IMR-90 (cell line): Measurements from ENCODE around the gene TMEM154. TPM values are rescaled to one million over a fixed set of nuclear protein-coding genes. Genes with fewer than 3 reads are reported as not detected.

ENCODE experiments used
- ATAC-seq: fragments of 200-7000 bp; cut with Tn5 transposase; 2 replicates; pipeline ENCODE4 v1.9.1; 2020; ENCODE audit warnings: low read depth, mild to moderate bottlenecking, moderate library complexity
- BruUV-seq: library from RNA; stranded (reverse); fragments of 400-500 nt; replicated peaks from 2 replicates; lab custom pipeline; 2021; lab: Mats Ljungman, UMichigan
- CTCF ChIA-PET: fragments of 300-600 bp; formaldehyde crosslinking; extraction: SDS; loops from one replicate; lab custom pipeline; 2021; ENCODE audit warnings: antibody characterized with exemption; lab: Yijun Ruan, JAX
- POLR2A ChIA-PET: fragments of 300-600 bp; sonication (Branson Sonifier 250); formaldehyde crosslinking; loops from one replicate; lab custom pipeline; 2022; ENCODE audit warnings: antibody characterized with exemption; ENCODE audit not compliant: unreplicated experiment; lab: Charles Lee
- DNase-seq: peaks from one replicate; pipeline ENCODE4 v3.0.0; 2013
- H2AFZ ChIP-seq: replicated peaks from 2 replicates; pipeline ENCODE3; 2013; ENCODE audit warnings: low read length, mild to moderate bottlenecking; ENCODE audit not compliant: poor library complexity
- H2AK5ac ChIP-seq: 2 replicates; pipeline ENCODE4 v1.6.1; 2013; ENCODE audit warnings: low read depth, low read length, inconsistent platforms
- H2AK9ac ChIP-seq: replicated peaks from 2 replicates; pipeline ENCODE3; 2013; ENCODE audit warnings: mild to moderate bottlenecking, low read depth, low read length, moderate library complexity; ENCODE audit not compliant: poor library complexity
- H2BK120ac ChIP-seq: 2 replicates; pipeline ENCODE4 v1.6.1; 2013; ENCODE audit warnings: low read depth, low read length, inconsistent platforms
- H2BK15ac ChIP-seq: 3 replicates; pipeline ENCODE4 v1.6.1; 2013; ENCODE audit warnings: low read depth, low read length, inconsistent platforms
- H2BK20ac ChIP-seq: 2 replicates; pipeline ENCODE4 v1.6.1; 2013; ENCODE audit warnings: low read depth, mild to moderate bottlenecking, inconsistent platforms, low read length, moderate library complexity
- H2BK5ac ChIP-seq: 2 replicates; pipeline ENCODE4 v1.6.1; 2013; ENCODE audit warnings: mild to moderate bottlenecking, low read depth, low read length, inconsistent platforms; ENCODE audit not compliant: poor library complexity, severe bottlenecking
- H3K14ac ChIP-seq: replicated peaks from 2 replicates; pipeline ENCODE4 v1.6.1; 2013; ENCODE audit warnings: low read depth, low read length, inconsistent platforms
- H3K18ac ChIP-seq: 2 replicates; pipeline ENCODE4 v1.6.1; 2013; ENCODE audit warnings: low read depth, low read length, control low read depth
- H3K23ac ChIP-seq: 2 replicates; pipeline ENCODE4 v1.6.1; 2013; ENCODE audit warnings: low read depth, low read length, inconsistent platforms
- H3K27ac ChIP-seq: 2 replicates; pipeline ENCODE4 v1.5.1; 2013; ENCODE audit warnings: mild to moderate bottlenecking, control low read depth, low read length; ENCODE audit not compliant: insufficient read depth
- H3K27me3 ChIP-seq: 2 replicates; pipeline ENCODE4 v1.6.1; 2013; ENCODE audit warnings: low read length; ENCODE audit not compliant: control insufficient read depth, insufficient read depth
- H3K36me3 ChIP-seq: 2 replicates; pipeline ENCODE4 v1.6.1; 2013; ENCODE audit warnings: low read length, mixed read lengths; ENCODE audit not compliant: control insufficient read depth, insufficient read depth
- H3K4ac ChIP-seq: 2 replicates; pipeline ENCODE4 v1.6.1; 2013; ENCODE audit warnings: low read depth, low read length, inconsistent platforms
- H3K4me1 ChIP-seq: 2 replicates; pipeline ENCODE4 v1.6.1; 2013; ENCODE audit warnings: low read length, mixed read lengths; ENCODE audit not compliant: control insufficient read depth, insufficient read depth
- H3K4me2 ChIP-seq: 2 replicates; pipeline ENCODE4 v1.6.1; 2013; ENCODE audit warnings: low read depth, mild to moderate bottlenecking, control low read depth, low read length, moderate library complexity
- H3K4me3 ChIP-seq: 2 replicates; pipeline ENCODE4 v1.5.1; 2013; ENCODE audit warnings: low read depth, mild to moderate bottlenecking, control low read depth, low read length, moderate library complexity; ENCODE audit not compliant: insufficient read depth
- H3K56ac ChIP-seq: 2 replicates; pipeline ENCODE4 v1.6.1; 2013; ENCODE audit warnings: low read length, inconsistent platforms; ENCODE audit not compliant: insufficient read depth; ENCODE audit errors: extremely low read depth
- H3K79me1 ChIP-seq, 2 experiments: 2 replicates each; pipeline ENCODE4 v1.6.1; 2013; ENCODE audit warnings: low read length in 2 of 2, inconsistent platforms in 1 of 2, low read depth in 1 of 2
- H3K9ac ChIP-seq: 2 replicates; pipeline ENCODE4 v1.6.1; 2013; ENCODE audit warnings: low read depth, low read length, control low read depth
- H3K9me1 ChIP-seq: 2 replicates; pipeline ENCODE4 v1.6.1; 2013; ENCODE audit warnings: low read length, inconsistent platforms; ENCODE audit not compliant: insufficient read depth
- H3K9me3 ChIP-seq: 2 replicates; pipeline ENCODE4 v1.6.1; 2013; ENCODE audit warnings: low read length; ENCODE audit not compliant: control insufficient read depth, insufficient read depth
- H4K20me1 ChIP-seq: 2 replicates; pipeline ENCODE4 v1.6.1; 2013; ENCODE audit warnings: low read length, inconsistent platforms; ENCODE audit not compliant: insufficient read depth
- H4K5ac ChIP-seq: 2 replicates; pipeline ENCODE4 v1.6.1; 2013; ENCODE audit warnings: mild to moderate bottlenecking, low read depth, low read length, control low read depth
- H4K8ac ChIP-seq, 2 experiments: 2 replicates each; pipeline ENCODE4 v1.6.1; 2013; ENCODE audit warnings: low read depth in 2 of 2, low read length in 2 of 2, control low read depth in 1 of 2, inconsistent platforms in 1 of 2
- H4K91ac ChIP-seq: 2 replicates; pipeline ENCODE4 v1.6.1; 2013; ENCODE audit warnings: low read depth, low read length, inconsistent platforms; ENCODE audit not compliant: insufficient read depth
- CHD1 ChIP-seq: IDR thresholded peaks from 2 replicates; pipeline ENCODE4 v1.6.1; 2012; ENCODE audit warnings: low read depth, low read length, improper control_type of control experiment
- MAFK ChIP-seq: IDR thresholded peaks from 2 replicates; pipeline ENCODE4 v1.6.1; 2012; ENCODE audit warnings: low read depth, low read length, improper control_type of control experiment
- MAZ ChIP-seq: IDR thresholded peaks from 2 replicates; pipeline ENCODE4 v1.6.1; 2012; ENCODE audit warnings: low read depth, mild to moderate bottlenecking, low read length, improper control_type of control experiment, moderate library complexity, borderline replicate concordance
- MXI1 ChIP-seq: IDR thresholded peaks from 2 replicates; pipeline ENCODE4 v1.6.1; 2012; ENCODE audit warnings: low read depth, mild to moderate bottlenecking, low read length, moderate library complexity, borderline replicate concordance
- POLR2A ChIP-seq: IDR thresholded peaks from 2 replicates; pipeline ENCODE4 v1.6.1; 2012; ENCODE audit warnings: mild to moderate bottlenecking, low read depth, low read length
- RAD21 ChIP-seq: IDR thresholded peaks from 2 replicates; pipeline ENCODE4 v1.6.1; 2012; ENCODE audit warnings: low read length, improper control_type of control experiment
- RCOR1 ChIP-seq: IDR thresholded peaks from 2 replicates; pipeline ENCODE4 v1.6.1; 2012; ENCODE audit warnings: mild to moderate bottlenecking, low read length, improper control_type of control experiment; ENCODE audit not compliant: insufficient replicate concordance
- SMC3 ChIP-seq: fragments of 150-350 bp; IDR thresholded peaks from 2 replicates; pipeline ENCODE4 v1.6.1; 2016; ENCODE audit warnings: low read depth, mild to moderate bottlenecking, antibody characterized with exemption, low read length, moderate library complexity
- WGBS, 2 experiments: methylation state at CpG; one replicate each; pipeline versions ENCODE4 v1.1.5 to v1.1.7; 2013; ENCODE audit warnings: missing lambda C conversion rate in 2 of 2; ENCODE audit not compliant: insufficient read length in 1 of 2; ENCODE audit errors: extremely low coverage in 2 of 2; 5-methylcytosine and 5-hydroxymethylcytosine counted together
- dilution Hi-C: fragments of 300-500 bp; cut with HindIII; formaldehyde crosslinking; loops from one replicate; pipeline ENCODE4 v1.14.3; 2018; ENCODE audit warnings: low sequenced_read_pairs; ENCODE audit not compliant: unreplicated experiment
- in situ Hi-C: fragments of 300-500 bp; cut with MboI; formaldehyde crosslinking; loops from 3 replicates; pipeline ENCODE4 v1.14.3; 2019; ENCODE audit warnings: low sequenced_read_pairs, inconsistent platforms, mixed read lengths
- intact Hi-C: fragments of 100-400 bp; cut with micrococcal nuclease; formaldehyde crosslinking; loops from 2 replicates; pipeline ENCODE4 v1.10.0; 2022
- polyA plus RNA-seq, 3 experiments: library from polyadenylated mRNA; depleted of rRNA; stranded (reverse); fragments of >200 nt; gene quantifications; 2 replicates each; pipeline ENCODE4 v1.2.3, GENCODE V29; 2012; ENCODE audit warnings: low replicate concordance in 1 of 3
- total RNA-seq: library from RNA; depleted of rRNA; stranded (reverse); fragments of >200 nt; gene quantifications from 2 replicates; pipeline ENCODE4 v1.2.3, GENCODE V29; 2012
- TF ChIP-seq, protein P1 (sequence below): fragments of 150-350 bp; IDR thresholded peaks from 2 replicates; pipeline ENCODE4 v1.6.1; 2017; ENCODE audit warnings: mild to moderate bottlenecking, antibody characterized with exemption, low read length, low read depth

TMEM154 gene
- total and polyA plus RNA-seq, 2 of the 4 experiments (the other 2 are of a cell fraction): 0.12 to 0.18 TPM

DNA sequence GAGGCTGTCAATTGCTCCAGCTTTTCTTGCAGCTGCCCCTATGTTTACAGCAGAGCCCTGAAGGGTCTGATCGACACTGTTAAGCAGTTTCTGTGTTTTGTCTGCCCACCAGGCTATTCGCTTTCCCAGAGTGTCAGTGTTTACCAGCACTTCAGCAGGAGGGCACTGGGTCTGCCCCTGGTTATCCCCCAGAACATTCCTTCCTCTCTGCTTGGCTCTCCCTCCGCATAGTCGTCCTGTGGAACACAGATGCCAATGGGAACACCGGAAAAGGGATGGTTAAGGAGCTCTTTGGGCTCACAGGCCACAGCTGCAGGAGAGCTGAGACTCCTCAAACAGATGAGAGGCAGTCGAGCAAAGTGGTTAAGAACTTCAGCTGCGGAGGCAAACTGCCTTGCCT lies 72.6 kb downstream of the TMEM154 start:
- no peak overlapping the region for H2BK20ac ChIP-seq
- no peak overlapping the region for H3K14ac ChIP-seq
- in situ Hi-C loops (no loop called here), intact Hi-C loops (no loop called here), dilution Hi-C loops (no loop called here)
- H2AFZ ChIP-seq: peak overlapping the region; percentile 48
- no peak overlapping the region for H2BK15ac ChIP-seq
- no peak overlapping the region for H2AK5ac ChIP-seq
- TF ChIP-seq MAZ: no peak
- TF ChIP-seq RCOR1: no peak
- no peak for TF ChIP-seq POLR2A
- TF ChIP-seq SMC3: no peak
- TF ChIP-seq CHD1: no peak
- no peak for TF ChIP-seq MAFK
- TF ChIP-seq RAD21: no peak
- TF ChIP-seq, protein P1, sequence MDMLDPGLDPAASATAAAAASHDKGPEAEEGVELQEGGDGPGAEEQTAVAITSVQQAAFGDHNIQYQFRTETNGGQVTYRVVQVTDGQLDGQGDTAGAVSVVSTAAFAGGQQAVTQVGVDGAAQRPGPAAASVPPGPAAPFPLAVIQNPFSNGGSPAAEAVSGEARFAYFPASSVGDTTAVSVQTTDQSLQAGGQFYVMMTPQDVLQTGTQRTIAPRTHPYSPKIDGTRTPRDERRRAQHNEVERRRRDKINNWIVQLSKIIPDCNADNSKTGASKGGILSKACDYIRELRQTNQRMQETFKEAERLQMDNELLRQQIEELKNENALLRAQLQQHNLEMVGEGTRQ: no peak
- no peak for TF ChIP-seq MXI1
- no peaks in the 10 kb centered on the region for H3K9me3 ChIP-seq
- DNase-seq: no peak
- POLR2A ChIA-PET: no interaction called here
- no peaks in the 10 kb centered on the region for H4K20me1 ChIP-seq
- H2BK5ac ChIP-seq: no peak overlapping the region
- no peak overlapping the region for H2AK9ac ChIP-seq
- 20% methylated on average over 1 of the region's 7 CpGs; no CpG with 5 or more reads in 1 of the 2 experiments for WGBS, 2 experiments
- peaks cover 2% of the 10 kb centered on the region; the same call in 1 of the 2 replicates for H3K4me1 ChIP-seq
- CTCF ChIA-PET: no interaction called here
- no peak; the same call in 1 of the 2 replicates for ATAC-seq
- no peak overlapping the region; the same call in 1 of the 2 replicates for H3K4me2 ChIP-seq
- H4K91ac ChIP-seq: no peak overlapping the region
- no peak overlapping the region for H4K5ac ChIP-seq
- H3K4ac ChIP-seq: no peak overlapping the region
- H3K56ac ChIP-seq: no peak overlapping the region
- H3K27me3 ChIP-seq: peaks cover 17% of the 10 kb centered on the region
- no peak overlapping the region for H3K4me3 ChIP-seq
- no peak overlapping the region for H3K27ac ChIP-seq
- H2BK120ac ChIP-seq: no peak overlapping the region
- H3K79me1 ChIP-seq: no peaks in the 10 kb centered on the region
- no peaks in the 10 kb centered on the region for H3K36me3 ChIP-seq
- no peak overlapping the region for H3K9ac ChIP-seq
- no peak overlapping the region for H3K18ac ChIP-seq
- H3K23ac ChIP-seq: 0 out of 2 replicates have a peak overlapping the region, but pooled peaks have one; percentile 31
- H4K8ac ChIP-seq: no peak overlapping the region
- H3K9me1 ChIP-seq: no peaks in the 10 kb centered on the region
- no TSS peak for BruUV-seq
